ENCODE data around the gene EIF3L.

The EIF3L gene

DNA sequence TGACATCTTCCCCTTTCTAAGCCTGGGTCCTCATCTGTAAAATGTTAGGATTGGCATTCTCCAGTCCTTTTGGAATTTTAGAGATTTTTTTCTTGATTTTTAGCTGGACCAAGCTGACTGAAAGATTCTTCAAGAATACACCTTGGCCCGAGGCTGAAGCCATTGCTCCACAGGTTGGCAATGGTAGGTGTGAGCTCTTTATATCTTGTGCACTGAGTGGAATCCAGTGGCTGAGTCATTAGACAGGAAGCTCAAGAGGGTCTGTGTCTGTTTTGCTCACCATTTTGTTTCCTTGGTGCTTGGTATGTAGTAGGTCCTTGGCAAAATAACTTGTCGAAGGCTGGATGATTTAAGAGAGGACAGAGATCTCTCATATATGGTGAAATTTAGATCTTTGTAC, 6.2 kb downstream of the EIF3L start:
- DNase-seq: no peak

DNA sequence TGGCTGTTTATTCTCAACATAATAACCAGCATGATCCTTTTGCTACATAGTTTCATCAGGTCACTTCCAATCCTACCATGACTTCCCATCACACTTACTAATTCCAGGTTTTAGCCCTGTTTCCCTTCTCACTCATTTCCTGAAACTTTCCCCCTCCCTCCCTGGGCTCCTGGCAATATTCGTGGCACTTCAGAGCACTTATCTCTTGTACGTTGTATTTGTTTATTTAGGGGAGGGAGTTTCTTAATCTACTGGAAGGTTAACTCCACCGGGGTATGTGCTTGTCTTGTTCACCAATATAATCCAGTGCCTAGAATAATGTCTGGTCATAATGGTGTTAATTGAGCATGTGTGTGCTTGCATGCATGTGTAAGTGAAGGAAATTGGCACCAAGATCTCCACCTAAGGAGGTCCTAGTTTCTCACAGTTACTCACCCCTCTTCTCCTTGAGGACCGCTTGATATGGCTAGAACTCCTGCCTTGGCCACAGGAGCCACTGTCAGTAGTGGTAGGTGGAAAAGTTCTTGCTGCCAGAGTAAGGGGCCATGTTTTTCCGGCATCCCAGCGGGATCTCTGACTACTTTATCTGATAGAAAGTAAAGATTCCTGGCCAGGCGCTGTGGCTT, 11.7 kb downstream of the EIF3L start:
- DNase-seq: no peak

DNA sequence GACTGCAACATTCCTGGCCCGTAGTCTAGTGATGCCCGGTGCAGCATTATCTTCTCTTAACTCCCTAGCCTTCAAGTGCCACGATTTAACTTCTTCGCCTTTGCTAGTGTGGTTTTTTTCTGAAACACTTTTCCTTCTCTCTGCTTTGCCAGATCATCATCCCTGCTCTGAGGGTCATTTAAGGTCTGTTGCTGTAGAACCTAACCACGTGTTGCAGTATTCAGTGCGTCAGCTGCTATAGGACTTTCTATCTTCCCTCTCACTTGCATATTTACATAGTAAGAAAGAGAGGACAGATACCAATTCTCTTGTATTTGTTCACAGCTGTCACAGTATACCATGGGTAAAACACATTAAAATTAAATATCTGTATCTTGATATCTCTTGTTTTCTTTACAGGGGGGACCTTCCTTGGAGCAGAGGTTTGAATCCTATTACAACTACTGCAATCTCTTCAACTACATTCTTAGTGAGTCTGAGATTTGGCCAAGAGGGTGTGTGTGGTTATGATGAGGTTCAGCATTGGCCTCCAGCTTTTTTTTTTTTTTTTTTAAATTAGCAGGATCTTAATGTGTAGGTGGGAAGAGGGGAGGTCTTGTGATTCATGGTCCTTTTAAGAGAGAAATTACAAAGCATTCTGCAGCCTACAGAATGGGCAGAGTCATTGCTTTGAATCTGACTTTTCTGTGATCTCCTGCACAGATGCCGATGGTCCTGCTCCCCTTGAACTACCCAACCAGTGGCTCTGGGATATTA, 13.5 kb downstream of the EIF3L start:
- no peak for DNase-seq

DNA sequence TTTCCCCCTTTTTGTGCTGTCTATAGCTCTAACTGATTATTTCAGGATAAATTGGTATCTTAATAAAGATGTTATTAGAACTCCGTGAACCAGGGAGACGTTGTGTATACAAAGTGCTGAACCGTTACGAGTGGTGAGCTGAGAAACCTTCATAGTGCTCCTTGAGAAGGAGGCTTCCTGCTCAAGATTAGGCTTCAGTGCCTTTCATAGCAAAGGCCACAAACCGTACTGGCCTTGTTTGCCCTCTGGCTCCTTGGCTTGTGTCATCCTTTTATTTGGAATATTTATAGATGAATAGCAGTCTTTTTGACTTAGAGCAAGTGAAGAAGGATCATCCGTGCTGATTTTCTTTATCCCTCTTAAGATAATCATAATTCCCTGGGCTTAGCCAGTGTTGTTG, 16.3 kb downstream of the EIF3L start:
- DNase-seq: no peak

DNA sequence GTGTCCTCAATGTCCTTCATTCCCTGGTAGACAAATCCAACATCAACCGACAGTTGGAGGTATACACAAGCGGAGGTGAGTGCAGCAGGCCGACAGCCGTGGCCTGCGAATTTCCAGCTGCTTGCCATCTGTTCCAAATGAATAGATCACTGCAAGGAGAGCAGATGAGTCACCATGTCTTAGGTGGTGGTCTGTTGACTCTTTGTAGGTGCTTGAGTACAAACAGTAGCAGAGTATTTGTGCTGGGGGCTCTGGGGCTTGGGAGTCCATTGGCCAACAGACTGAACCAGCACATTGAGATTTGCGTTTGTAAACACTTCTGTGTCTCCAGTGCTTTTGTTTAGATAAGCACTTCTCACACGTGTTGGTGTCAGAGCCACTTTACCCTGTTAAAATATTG, 21.1 kb downstream of the EIF3L start:
- DNase-seq: no peak

DNA sequence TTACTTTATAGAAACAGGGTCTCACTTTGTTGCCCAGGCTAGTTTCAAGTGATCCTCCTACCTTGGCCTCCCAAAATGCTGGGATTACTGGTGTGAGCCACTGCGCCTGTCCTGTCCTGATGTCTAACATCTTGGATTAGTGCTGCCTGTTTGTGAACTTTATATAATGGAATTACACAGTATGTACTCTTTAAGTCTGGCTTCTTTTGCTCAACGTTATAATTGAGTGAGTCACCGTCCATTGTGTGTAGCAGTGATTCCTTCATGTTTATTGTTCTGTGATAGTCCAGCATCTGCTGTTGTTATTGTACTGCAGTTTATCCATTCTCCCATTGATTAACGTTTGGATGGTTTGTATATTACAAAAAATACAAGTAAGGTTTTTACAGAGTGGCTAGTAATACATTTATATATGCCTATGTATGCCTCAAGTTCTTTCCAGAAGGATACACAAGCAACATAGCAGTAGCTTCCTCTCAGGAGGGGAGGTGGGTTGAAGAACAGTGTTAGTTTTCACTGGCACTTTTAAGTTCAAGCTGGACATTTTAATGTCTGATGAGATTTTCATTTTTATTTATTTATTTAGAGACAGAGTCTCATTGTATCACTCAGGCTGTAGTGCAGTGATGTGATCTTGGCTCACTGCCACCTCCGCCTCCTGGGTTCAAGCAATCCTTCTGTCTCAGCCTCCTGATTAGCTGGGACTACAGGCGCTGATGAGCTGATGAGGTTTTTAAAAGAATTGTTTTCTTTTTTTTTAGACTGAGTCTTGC, 31.6 kb downstream of the EIF3L start:
- no peak for DNase-seq

DNA sequence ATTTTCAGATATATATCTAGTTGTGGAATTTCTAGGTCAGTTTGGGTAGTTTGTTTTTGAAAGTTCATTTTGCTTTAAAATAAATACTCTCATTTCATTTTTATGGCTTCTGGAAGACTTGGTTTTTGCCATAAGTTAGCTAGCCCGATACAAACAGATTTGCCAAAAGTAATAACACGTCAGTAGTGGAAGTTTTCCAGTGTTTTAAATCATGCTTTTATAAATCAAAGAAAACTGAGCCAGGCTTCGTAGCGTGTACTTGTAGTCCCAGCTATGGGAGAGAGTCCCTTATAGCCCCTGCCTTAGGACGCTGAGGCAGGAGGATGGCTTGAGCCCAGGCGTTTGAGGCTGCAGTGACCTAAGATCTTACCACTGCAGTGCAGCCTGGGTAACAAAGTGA, 35.2 kb downstream of the EIF3L start:
- DNase-seq: no peak

DNA sequence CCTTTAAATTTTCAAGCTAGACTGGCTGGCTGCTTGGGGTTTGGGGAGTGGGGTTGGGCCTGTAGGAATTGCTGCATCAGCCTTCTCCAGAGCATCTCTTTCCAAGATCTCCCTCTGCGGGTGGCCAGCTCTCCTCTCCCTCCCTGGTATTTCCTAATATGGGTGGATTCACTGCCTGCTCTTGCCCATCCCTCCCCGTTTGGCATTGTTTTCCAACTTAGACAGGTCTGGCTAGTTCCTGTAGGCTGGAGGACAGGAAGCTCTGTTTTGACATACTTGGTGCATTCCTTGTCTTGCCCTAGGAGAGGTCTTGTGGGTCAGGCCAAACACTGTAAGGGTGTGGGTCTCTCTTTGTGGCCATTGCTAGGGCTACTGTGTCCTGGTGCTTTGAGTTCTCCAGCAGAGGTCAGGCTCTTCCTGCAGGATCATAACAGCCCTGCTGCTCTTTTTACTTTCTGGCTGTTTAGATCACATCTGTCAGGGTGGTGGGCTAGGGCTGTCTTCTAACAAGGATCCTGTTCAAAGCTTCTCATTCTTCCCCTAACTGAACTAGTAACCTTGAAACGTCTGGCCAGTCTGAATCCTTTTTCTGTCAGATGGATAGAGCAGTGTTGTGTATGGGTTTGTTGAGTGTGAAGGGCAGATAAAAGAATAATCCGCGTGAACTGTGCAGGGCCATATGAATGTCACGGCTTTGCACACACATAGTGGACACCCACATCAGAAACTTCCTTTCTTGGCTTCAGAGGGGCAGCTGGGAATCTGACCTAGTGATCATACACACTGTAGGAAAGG, 38.6 kb downstream of the EIF3L start:
- no peak for DNase-seq

DNA sequence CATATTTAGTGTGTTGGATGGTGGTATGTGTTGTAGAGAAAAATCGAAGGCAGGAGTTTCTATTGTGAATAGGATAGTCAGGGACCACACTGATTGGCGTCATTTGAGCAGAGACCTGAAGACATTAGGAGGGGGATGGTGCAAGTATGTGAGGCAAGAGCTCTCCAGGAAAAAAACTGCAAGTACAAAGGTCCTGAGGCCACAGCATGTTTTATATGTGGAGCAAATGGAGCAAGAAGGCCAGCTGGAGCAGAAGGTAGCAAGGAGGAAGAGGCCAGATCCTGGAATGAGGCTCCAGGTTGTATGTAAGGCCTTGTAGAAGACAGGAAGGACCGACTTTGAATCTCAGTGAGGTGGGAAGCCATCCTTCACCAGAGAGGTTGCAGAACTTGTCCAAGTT, 42.7 kb downstream of the EIF3L start:
- no peak for DNase-seq

DNA sequence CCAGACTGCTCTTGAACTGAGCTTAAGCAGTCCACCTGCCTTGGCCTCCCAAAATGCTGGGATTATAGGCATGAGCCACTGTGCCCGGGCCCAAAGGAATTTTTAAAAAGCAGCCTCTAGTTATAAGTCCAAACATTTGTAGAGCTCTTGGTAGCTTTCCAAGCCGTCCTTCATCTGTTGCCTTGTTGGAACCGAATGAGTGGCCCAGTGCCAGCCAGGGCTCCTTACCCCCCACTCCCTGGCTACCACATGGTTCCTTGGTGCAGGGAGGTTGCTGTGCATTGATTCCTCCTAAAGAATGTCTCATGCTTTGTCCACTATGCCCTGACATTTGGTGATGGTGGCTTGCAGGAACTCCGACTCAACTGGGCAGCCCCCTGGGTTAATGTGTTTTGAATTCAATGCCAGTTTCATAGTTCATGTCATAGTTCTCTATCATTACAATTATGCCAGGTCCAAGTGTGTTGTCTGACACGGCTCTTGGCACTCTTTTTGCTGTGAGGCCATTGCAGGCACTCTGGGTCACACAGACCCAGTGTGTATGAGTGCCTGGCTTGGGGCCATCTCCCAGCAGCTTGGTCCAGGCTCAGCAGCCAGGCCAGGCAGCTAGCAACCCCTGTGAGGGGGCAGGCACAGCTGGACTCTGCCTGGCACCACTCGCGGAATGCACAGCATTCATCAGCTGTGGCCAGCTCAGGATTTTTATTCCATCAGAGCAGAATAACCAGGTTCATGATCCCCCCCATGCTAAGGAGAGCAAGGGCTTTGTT, 43.5 kb downstream of the EIF3L start:
- DNase-seq: no peak

DNA sequence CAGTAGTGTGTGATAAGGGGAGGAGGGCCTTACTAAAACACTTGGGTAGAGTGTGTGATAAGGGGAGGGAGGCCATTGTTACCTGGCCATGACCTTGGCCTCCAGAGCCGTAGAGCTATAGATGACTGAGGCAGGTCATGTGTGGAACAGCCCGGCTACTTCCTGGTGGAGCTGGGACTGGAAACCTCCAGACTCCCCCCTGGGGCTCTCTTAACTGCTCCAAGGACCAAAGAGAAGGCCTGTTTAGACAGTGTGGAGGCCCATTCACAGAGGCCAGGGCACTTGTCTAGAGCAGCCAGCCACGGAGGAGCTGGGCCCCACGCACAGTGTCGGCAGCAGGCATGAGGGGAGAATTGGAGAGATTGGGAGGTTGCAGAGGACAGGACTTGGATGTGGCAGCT, 44.4 kb downstream of the EIF3L start:
- DNase-seq: no peak

DNA sequence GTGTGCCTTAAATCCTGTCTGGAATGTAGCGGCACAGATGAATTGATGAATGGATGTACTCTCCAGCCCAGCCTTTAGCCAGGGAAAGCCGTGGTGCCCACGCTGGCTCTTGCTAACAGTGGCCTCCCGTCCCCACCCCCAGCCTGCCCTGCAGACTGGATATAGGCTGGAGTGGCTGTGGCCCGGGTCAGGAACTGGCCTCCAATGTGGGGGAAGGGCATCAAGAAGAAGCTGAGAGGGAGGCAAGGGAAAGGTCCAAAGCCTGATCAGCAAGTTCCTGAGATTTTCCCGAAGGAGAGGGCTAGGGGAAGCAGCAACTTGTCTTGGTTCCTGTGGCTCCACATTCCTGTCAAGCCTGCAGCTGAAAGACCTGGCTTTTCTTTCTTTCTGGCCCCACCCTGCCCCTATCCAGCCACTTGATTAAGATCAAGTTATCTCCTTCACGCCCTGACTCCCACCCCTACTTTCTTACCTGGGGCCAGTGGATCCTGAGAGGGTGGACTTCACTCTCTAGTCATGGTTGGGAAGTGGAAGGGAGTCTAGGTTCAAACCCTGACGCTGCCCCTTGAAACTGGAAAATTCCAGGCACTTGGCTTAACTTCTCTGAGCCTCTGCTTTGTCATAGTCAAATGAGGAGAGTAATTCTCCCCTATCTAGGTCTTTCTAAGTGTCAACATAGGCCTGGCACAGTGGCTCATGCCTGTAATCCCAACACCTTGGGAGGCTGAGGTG, 45.9 kb downstream of the EIF3L start:
- no peak for DNase-seq

DNA sequence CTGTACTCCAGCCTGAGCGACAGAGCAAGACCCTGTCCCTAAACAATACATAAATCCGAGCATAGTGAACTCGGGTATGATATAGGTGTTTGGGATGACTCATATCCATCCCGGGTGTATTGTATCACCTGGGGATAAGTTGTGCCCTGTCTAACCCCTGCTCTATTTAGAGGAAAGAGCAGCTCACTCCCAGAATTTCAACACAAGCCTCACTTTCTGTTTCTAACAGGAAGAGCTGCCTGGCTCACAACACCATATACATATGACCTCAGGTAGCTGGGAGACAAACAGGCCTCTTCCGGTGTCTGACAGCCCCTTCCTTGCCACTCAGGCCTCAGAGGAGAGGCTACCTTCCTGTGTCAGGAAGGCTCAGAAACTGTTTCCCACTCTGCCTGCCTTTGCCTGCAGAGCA, 47.0 kb downstream of the EIF3L start:
- DNase-seq: peak in 1 of 2 donors; percentile 20

DNA sequence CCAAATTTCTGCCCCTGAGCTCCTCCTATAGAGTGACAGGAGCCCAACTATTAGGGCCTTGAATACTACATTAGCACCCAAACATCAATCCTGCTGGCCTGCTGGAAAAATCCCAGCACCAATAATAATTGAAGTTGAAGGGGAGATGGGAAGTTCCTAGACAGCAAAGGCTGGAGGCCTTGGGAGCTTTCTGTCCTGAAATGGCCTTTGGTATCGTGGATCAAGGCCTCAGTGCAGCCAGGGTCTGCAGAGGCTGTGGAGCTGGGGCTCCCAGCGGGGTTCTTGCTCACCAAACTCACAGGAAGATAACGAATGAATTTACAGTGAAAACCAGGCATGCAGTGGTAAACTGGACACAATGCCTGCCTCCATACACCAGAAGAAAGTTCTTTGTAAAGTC, 47.7 kb downstream of the EIF3L start:
- DNase-seq: no peak

DNA sequence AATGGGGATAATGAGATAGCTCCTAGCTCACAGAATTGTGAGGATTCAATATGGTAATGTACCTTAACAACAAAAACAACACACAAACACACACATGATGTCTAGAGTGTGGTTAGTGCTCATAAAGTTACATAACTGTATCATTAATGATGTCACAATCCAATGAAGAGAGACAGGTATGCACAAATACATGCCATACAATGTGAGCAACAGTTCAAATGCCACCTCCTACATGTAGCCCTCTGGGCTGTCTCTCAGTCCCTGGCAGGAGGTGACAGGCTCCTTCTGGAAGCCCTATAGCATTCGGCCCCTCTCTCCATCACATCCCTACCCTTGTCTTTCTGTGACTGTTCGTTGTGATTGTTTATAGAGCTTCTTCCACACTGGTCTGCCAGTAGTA, 48.6 kb downstream of the EIF3L start:
- DNase-seq: no peak

DNA sequence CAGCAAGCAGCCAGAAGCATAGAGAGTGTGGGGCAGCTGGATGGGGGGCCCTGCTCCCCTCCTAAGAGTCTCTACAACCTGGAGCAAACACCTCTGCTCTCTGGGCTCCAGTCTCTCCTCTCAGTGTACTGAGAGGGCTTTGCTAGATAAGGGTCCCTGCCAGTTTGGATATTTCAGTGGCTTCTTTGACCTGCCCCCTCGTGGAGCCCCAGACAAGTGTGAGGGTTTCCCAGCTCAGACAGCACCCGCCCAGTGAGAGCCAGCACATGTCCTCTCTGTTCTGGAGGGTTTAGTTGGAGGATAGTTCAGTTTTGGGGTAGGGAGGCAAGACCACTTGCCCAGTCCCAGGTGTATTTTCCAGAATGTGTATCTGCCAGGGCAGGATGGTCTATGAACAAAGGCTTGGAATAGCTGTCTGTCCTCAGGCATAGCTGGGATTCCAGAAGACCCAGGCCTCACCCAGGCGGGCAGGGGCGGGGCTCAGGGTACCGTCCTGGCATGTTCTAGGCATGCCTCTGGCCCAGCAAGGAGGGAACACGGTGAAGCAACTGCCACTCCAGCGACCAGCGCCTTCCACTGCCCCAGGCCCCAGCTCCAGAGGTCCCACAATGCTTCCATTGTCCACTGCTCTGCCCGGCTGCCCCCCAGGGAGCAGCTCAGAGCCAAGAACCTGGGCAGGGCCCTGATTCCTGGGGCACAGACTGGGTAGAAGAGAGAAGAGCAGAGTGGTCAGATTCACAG, 49.4 kb downstream of the EIF3L start:
- DNase-seq: no peak

DNA sequence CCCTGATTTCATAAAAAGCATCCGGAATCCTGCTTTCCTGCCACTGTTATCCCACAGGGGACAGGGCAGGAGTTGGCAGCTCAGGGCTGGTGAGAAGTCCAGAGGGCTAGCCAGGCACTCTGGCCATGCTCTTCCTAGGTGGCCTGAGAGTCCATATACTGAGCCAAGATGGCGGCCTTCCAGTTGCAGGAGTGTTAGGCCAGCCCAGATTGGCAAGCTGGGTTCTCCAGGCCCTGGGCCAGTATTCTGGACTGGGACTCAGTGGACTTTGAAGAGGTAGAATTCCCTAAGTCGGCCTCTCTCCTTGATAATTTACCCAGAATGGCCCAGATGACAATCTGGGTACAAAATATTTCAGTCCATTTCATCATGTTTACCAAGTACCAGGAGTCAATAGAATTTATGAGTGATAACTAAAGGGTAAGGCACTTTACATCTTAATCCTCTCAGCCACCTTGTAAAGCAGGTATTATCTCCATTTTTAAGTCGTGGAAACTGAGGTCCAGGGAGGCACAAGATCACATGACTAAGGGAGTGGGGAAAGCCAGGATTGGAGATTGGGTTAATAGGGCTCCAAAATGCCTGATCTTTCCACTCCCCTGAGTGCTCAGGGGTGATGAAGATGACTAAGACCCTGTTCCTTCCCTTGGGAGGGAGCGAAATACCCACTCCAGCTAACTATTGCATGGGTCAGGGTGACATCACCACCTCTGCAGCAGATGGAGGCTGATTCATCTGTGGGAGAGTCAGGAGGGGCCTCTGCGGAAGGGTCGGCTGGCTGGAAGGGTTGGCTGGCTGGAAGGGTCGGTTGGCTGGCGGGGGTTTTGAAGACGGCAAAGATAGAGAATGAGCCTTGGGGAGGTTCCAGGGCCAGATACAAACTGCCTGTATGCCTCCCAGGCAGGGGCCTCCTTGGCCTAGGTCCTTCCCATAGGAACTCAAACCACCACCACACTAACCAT, 55.6 kb downstream of the EIF3L start:
- no peak for DNase-seq

DNA sequence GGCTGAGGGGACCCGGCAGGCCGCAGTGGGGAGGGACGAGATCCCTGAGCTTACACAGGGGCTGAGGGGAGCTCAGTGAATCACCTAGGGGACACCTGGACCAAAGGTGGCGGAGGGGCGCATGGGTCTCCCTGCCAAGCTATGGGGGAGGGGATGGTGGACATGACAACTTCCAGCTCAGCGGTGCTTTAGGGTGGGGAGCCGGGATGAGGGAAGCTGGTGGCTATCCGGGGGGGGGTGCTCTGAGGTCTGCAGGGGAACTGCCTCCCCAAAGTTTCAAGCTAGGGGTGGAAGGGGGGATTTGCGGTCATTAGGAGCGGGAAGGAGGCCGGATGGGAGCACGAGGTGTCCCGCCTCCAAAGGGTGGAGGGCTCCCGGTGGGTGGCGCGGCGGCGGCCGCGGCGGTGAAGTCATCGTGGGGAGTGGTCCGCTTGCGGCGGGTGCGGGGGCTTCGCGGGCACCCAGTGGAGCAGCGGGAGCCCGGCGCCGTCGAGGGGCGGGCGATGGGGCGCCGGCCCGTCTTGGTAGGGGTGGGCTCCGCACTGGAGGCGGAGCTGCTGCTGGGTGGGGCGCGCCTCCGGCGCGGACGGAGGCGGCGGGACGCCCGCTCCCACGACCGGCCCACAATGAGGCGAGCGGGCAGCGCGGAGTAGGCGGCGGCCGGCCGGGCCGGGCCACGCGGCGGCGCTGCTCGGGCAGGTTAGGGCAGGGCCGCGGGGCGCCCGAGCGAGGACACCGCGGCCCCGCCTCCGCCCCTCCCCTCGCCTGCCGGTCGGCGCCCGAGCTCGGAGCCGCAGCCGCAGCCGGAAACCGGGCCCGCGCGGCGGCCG, 56.5 kb downstream of the EIF3L start, which contains the start of gene MICALL1:
Gene MICALL1 (plus strand): TSS at position 764 of the 830 bp plus-strand sequence. CDS start 126 bp downstream, outside the sequence.
- peak; percentile 45 to 57 for DNase-seq
